Keratinocyte (primary cell): Measurements from ENCODE around the gene NOX5. TPM values are rescaled to one million over a fixed set of nuclear protein-coding genes. Genes with fewer than 3 reads are reported as not detected.
"Not testable (repeated sequence)": the region's sequence is repeated elsewhere in the genome, so short reads cannot be mapped to it uniquely, and the experiment has no call there.

Source experiments
- DNase-seq: peaks from one replicate; pipeline ENCODE4 v3.0.0-alpha.2; 2011; ENCODE audit warnings: low read depth, missing footprints, low spot score
- FAIRE-seq: peaks from 2 replicates; lab custom pipeline; 2011; peaks lifted over from hg19 to GRCh38; lab: Jason Lieb, UNC
- H2AFZ ChIP-seq: 2 replicates; pipeline ENCODE4 v1.6.0; 2012; ENCODE audit warnings: low read length, control low read depth, inconsistent platforms; ENCODE audit not compliant: control insufficient read depth
- H3K27ac ChIP-seq: 2 replicates; pipeline ENCODE4 v1.5.1; 2011; ENCODE audit warnings: low read length; ENCODE audit not compliant: control insufficient read depth, insufficient read depth
- H3K27me3 ChIP-seq: 3 replicates; pipeline ENCODE4 v1.6.0; 2011; ENCODE audit warnings: low read length; ENCODE audit not compliant: control insufficient read depth, insufficient read depth; ENCODE audit errors: extremely low read depth
- H3K36me3 ChIP-seq, 2 experiments: 2 replicates in 1 of 2; 3 replicates in 1 of 2; pipeline ENCODE4 v1.5.1; 2011; ENCODE audit warnings: low read length in 2 of 2, mild to moderate bottlenecking in 1 of 2; ENCODE audit not compliant: control insufficient read depth in 2 of 2, insufficient read depth in 2 of 2; ENCODE audit errors: extremely low read depth in 1 of 2
- H3K4me1 ChIP-seq: 3 replicates; pipeline ENCODE4 v1.5.1; 2011; ENCODE audit warnings: low read length; ENCODE audit not compliant: control insufficient read depth, insufficient read depth; ENCODE audit errors: extremely low read depth
- H3K4me2 ChIP-seq: 3 replicates; pipeline ENCODE4 v1.6.0; 2011; ENCODE audit warnings: low read depth, low read length; ENCODE audit not compliant: control insufficient read depth, insufficient read depth; ENCODE audit errors: extremely low read depth
- H3K4me3 ChIP-seq, 3 experiments: fragments of 200-600 bp in 1 of 3; sonication (generic) in 1 of 3; 2 replicates in 2 of 3; 3 replicates in 1 of 3; pipeline ENCODE4 v1.5.1; 2011 to 2016; ENCODE audit warnings: low read length in 3 of 3, mild to moderate bottlenecking in 3 of 3, control low read depth in 2 of 3, inconsistent platforms in 1 of 3, low read depth in 1 of 3, mixed read lengths in 1 of 3, mixed run types in 1 of 3, moderate library complexity in 1 of 3; ENCODE audit not compliant: control insufficient read depth in 2 of 3, insufficient read depth in 2 of 3; ENCODE audit errors: extremely low read depth in 1 of 3
- H3K79me2 ChIP-seq: 2 replicates; pipeline ENCODE4 v1.6.0; 2012; ENCODE audit warnings: low read length; ENCODE audit not compliant: control insufficient read depth, insufficient read depth
- H3K9ac ChIP-seq: 3 replicates; pipeline ENCODE4 v1.6.0; 2011; ENCODE audit warnings: low read length; ENCODE audit not compliant: control insufficient read depth, insufficient read depth; ENCODE audit errors: extremely low read depth
- H3K9me1 ChIP-seq: 3 replicates; pipeline ENCODE4 v1.6.0; 2011; ENCODE audit warnings: low read length; ENCODE audit not compliant: control insufficient read depth, insufficient read depth; ENCODE audit errors: extremely low read depth
- H3K9me3 ChIP-seq: 2 replicates; pipeline ENCODE4 v1.5.1; 2012; ENCODE audit warnings: low read depth, low read length; ENCODE audit not compliant: control insufficient read depth
- H4K20me1 ChIP-seq: 3 replicates; pipeline ENCODE4 v1.6.0; 2011; ENCODE audit warnings: low read length; ENCODE audit not compliant: control insufficient read depth, insufficient read depth; ENCODE audit errors: extremely low read depth
- EZH2 ChIP-seq: IDR thresholded peaks from one replicate; pipeline ENCODE4 v1.6.1; 2012; ENCODE audit warnings: inconsistent platforms, mild to moderate bottlenecking, low read length, moderate library complexity
- dilution Hi-C: fragments of 300-500 bp; cut with MboI; formaldehyde crosslinking; loops from one replicate; pipeline ENCODE4 v1.7.0; 2020; ENCODE audit warnings: low sequenced_read_pairs; ENCODE audit not compliant: extremely low pct_ligation_motif_present
- polyA plus RNA-seq, 5 experiments: library from polyadenylated mRNA; depleted of rRNA in 3 of 5; stranded (reverse) in 3 of 5; stranded (forward) in 1 of 5; unstranded in 1 of 5; fragments of >200 nt; gene quantifications; 1 replicate in 1 of 5; 2 replicates in 3 of 5; 3 replicates in 1 of 5; pipeline versions ENCODE4 v1.2.1 to v1.2.3, GENCODE V29; 2011 to 2012; ENCODE audit warnings: missing spikeins in 2 of 5, low read depth in 1 of 5, low replicate concordance in 1 of 5
- TF ChIP-seq, protein P1 (sequence below), 3 experiments: IDR thresholded peaks in 1 of 3; conservative IDR thresholded peaks in 1 of 3; optimal IDR thresholded peaks in 1 of 3; 2 replicates in 2 of 3; 3 replicates in 1 of 3; pipeline versions ENCODE3 to v1.5.1; 2011; ENCODE audit warnings: low read length in 3 of 3, mild to moderate bottlenecking in 3 of 3, moderate library complexity in 2 of 3, control low read depth in 1 of 3, inconsistent platforms in 1 of 3; ENCODE audit not compliant: insufficient read depth in 2 of 3; ENCODE audit errors: extremely low read depth in 1 of 3

NOX5 gene
- polyA plus RNA-seq, 1 donor (not counting 4 experiments of a cell fraction or from before 2014, with no cell fraction given), result 0.16 TPM

DNA sequence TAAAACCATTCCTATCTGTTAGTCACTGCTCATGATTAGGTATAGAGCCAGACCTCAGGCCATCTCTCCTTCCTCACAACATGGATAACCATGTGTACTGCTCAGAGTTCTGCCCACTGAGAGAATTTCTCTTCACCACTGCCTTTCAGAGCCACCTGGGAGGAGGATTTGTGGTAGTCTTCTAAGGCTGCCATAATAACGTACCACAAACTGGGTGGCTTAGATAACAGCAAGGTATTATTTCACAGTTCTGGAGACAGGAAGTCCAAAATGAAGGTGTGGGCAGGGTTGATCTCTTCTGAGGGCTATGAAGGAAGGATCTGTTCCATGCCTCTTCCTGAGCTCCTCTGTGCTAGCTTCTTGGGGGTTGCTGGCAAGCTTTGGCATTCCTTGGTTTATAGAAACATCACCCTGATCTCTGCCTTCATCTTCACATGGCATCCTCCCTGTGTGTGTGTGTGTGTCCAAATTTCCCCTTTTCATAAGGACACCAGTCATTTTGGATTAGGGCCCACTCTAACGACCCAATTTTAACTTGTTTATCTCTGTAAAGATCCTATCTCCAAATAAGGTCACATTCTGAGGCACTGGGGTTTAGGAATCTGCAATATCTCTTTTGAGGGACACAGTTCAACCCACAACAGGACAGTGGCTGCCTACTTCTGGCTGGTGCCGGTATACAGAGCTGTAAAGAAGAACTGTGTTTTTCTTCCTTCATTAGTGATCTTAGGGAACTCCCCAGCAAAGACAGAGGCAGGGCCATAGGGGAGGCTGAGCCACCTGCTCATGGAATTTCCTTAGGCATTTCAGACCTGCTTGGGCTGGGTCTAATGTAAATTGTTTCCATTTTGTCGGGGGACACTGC lies 42.1 kb upstream of the NOX5 start:
- no peak for FAIRE-seq

DNA sequence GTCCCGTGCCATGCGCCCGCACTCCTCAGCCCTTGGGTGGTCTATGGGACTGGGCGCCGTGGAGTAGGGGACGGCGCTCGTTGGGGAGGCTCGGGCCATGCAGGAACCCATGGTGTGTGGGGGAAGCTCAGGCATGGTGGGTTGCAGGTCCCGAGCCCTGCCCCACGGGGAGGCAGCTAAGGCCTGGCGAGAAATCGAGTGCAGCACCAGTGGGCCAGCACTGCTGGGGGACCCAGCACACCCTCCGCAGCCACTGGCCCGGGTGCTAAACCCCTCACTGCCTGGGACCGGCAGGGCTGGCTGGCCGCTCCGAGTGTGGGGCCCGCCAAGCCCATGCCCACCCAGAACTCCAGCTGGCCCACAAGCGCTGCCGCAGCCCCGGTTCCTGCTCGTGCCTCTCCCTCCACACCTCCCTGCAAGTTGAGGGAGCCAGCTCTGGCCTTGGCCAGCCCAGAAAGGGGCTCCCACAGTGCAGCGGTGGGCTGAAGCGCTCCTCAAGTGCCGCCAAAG lies 38.8 kb upstream of the NOX5 start:
- H3K27ac ChIP-seq, dilution Hi-C loops, FAIRE-seq, H3K9me3 ChIP-seq, H3K27me3 ChIP-seq, H3K79me2 ChIP-seq, H3K36me3 ChIP-seq, H3K4me2 ChIP-seq, H4K20me1 ChIP-seq, H3K4me1 ChIP-seq, DNase-seq, H3K9me1 ChIP-seq, H3K4me3 ChIP-seq, H3K9ac ChIP-seq, H2AFZ ChIP-seq: not testable (repeated sequence)

More for the DNA sequence above, 42.1 kb upstream of the NOX5 start:
- TF ChIP-seq EZH2, result no peak
- TF ChIP-seq, protein P1, sequence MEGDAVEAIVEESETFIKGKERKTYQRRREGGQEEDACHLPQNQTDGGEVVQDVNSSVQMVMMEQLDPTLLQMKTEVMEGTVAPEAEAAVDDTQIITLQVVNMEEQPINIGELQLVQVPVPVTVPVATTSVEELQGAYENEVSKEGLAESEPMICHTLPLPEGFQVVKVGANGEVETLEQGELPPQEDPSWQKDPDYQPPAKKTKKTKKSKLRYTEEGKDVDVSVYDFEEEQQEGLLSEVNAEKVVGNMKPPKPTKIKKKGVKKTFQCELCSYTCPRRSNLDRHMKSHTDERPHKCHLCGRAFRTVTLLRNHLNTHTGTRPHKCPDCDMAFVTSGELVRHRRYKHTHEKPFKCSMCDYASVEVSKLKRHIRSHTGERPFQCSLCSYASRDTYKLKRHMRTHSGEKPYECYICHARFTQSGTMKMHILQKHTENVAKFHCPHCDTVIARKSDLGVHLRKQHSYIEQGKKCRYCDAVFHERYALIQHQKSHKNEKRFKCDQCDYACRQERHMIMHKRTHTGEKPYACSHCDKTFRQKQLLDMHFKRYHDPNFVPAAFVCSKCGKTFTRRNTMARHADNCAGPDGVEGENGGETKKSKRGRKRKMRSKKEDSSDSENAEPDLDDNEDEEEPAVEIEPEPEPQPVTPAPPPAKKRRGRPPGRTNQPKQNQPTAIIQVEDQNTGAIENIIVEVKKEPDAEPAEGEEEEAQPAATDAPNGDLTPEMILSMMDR (optimal IDR thresholded peaks at IDR 0.05 in 1 of 3, IDR thresholded peaks at IDR 0.05 in 1 of 3, conservative IDR thresholded peaks at IDR 0.05 in 1 of 3; ENCODE audit: extremely low read depth in 1 of 3, insufficient read depth in 2 of 3, low read length in 3 of 3), result no peak
- Histone ChIP-seq H3K9me1 (no peaks in the 10 kb centered on the region), H3K36me3 (no peaks in the 10 kb centered on the region), H2AFZ (no peak overlapping the region), H3K27ac (no peak overlapping the region), H3K79me2 (no peaks in the 10 kb centered on the region), H3K4me3 (no peak overlapping the region), H3K4me1 (no peaks in the 10 kb centered on the region), H4K20me1 (no peaks in the 10 kb centered on the region), H3K9me3 (no peaks in the 10 kb centered on the region), H3K4me2 (no peak overlapping the region), H3K27me3 (peaks cover 3% of the 10 kb centered on the region), H3K9ac (no peak overlapping the region)
- dilution Hi-C loops, result no loop called here
- no peak for DNase-seq

DNA sequence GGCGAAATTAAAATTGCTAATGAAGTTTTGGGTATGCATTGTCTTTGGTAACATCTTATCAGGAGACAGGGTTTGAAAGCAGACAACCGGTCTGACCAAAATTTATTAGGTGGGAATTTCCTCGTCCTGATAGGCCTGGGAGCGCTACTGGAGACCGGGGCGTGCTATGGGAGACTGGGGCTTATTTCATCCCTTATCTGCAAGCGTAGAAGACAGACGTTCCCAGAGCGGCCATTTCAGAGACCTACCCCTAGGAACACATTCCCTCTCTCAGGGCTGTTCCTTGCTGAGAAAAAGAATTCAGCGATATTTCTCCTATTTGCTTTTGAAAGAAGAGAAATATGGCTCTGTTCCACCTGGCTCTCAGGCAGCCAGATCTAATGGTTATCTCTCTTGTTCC lies 37.1 kb upstream of the NOX5 start:
- H2AFZ ChIP-seq, H3K4me1 ChIP-seq, H3K36me3 ChIP-seq, DNase-seq, H3K27ac ChIP-seq, H4K20me1 ChIP-seq, dilution Hi-C loops, H3K4me3 ChIP-seq, H3K9ac ChIP-seq, H3K9me3 ChIP-seq, H3K79me2 ChIP-seq, H3K9me1 ChIP-seq, H3K27me3 ChIP-seq, H3K4me2 ChIP-seq, FAIRE-seq: not testable (repeated sequence)
